ENCODE results near the gene KCNMB4. TPM values are rescaled to one million over a fixed set of nuclear protein-coding genes. Genes with fewer than 3 reads are reported as not detected.

Gene KCNMB4
- 9.6 TPM for polyA plus RNA-seq (2013, experiment 1 of 2)
- 9.6 TPM for polyA plus RNA-seq (2013, experiment 2 of 2)

- no peaks in the 10 kb centered on the region for H3K4me1 ChIP-seq (ENCODE audit: control insufficient read depth, low read depth, low read length)
- H2BK5ac ChIP-seq (ENCODE audit: low read length) = peak within 1 kb of the TSS; percentile 47
- H3K27me3 ChIP-seq (ENCODE audit: insufficient read depth, low read length, poor library complexity) = no peaks in the 10 kb centered on the region
- H3K79me1 ChIP-seq (ENCODE audit: low read length) = peaks cover 2% of the 10 kb centered on the region
- peak within 1 kb of the TSS; percentile 96 for H3K9ac ChIP-seq (ENCODE audit: low read length)
- H3K4me2 ChIP-seq (ENCODE audit: low read length) = peak within 1 kb of the TSS; percentile 73
- peak within 1 kb of the TSS; percentile 87 for H3K27ac ChIP-seq (ENCODE audit: low read depth, low read length)
- H3K4ac ChIP-seq (ENCODE audit: low read depth, low read length) = peak within 1 kb of the TSS; percentile 76
- peaks cover 21% of the 10 kb centered on the region for H3K79me2 ChIP-seq (ENCODE audit: control insufficient read depth, insufficient read depth, low read length)
- H2AK5ac ChIP-seq (ENCODE audit: low read length) = no peak within 1 kb of the TSS
- peak within 1 kb of the TSS; percentile 32 for H2BK120ac ChIP-seq (ENCODE audit: low read depth, low read length)
- H4K8ac ChIP-seq (ENCODE audit: low read depth, low read length) = no peak within 1 kb of the TSS
- H3K36me3 ChIP-seq (ENCODE audit: control insufficient read depth, insufficient read depth, low read length) = no peaks in the 10 kb centered on the region
- peak within 1 kb of the TSS; percentile 99 for H3K18ac ChIP-seq (ENCODE audit: low read length)
- no peak within 1 kb of the TSS for H4K5ac ChIP-seq (ENCODE audit: low read length)
- H2BK15ac ChIP-seq (replicated peaks; ENCODE audit: low read depth) = peak within 1 kb of the TSS; percentile 76
- WGBS (ENCODE audit: extremely low coverage, insufficient coverage, low lambda C conversion rate) = no CpG with 5 or more reads among the region's 88 CpGs
- H3K23ac ChIP-seq (ENCODE audit: low read length) = peak within 1 kb of the TSS; percentile 98
- H3K56ac ChIP-seq (ENCODE audit: low read length) = peak within 1 kb of the TSS; percentile 98
- DNase-seq = peak; percentile 95
- H3K4me3 ChIP-seq (ENCODE audit: low read length) = peak within 1 kb of the TSS; percentile 96
Observed at GRCh38 chr12:70365648-70366518, at the start of gene KCNMB4. KCNMB4 (plus strand) TSS chr12:70366290; CDS start chr12:70366735, 445 bp downstream.

- H2BK15ac ChIP-seq (replicated peaks; ENCODE audit: low read depth) = no peak overlapping the region
- H3K27ac ChIP-seq (ENCODE audit: low read depth, low read length) = no peak overlapping the region
- no peak overlapping the region for H2AK5ac ChIP-seq (ENCODE audit: low read length)
- H3K56ac ChIP-seq (ENCODE audit: low read length) = no peak overlapping the region
- WGBS (ENCODE audit: extremely low coverage, insufficient coverage, low lambda C conversion rate) = no CpG with 5 or more reads among the region's 3 CpGs
- H4K8ac ChIP-seq (ENCODE audit: low read depth, low read length) = no peak overlapping the region
- no peak for DNase-seq
- H3K36me3 ChIP-seq (ENCODE audit: control insufficient read depth, insufficient read depth, low read length) = no peaks in the 10 kb centered on the region
- no peak overlapping the region for H3K4ac ChIP-seq (ENCODE audit: low read depth, low read length)
- H3K79me1 ChIP-seq (ENCODE audit: low read length) = peaks cover 4% of the 10 kb centered on the region
- no peak overlapping the region for H3K4me2 ChIP-seq (ENCODE audit: low read length)
- H3K9ac ChIP-seq (ENCODE audit: low read length) = no peak overlapping the region
- H2BK5ac ChIP-seq (ENCODE audit: low read length) = no peak overlapping the region
- H3K79me2 ChIP-seq (ENCODE audit: control insufficient read depth, insufficient read depth, low read length) = no peaks in the 10 kb centered on the region
- no peak overlapping the region for H3K18ac ChIP-seq (ENCODE audit: low read length)
- H4K5ac ChIP-seq (ENCODE audit: low read length) = no peak overlapping the region
- no peaks in the 10 kb centered on the region for H3K27me3 ChIP-seq (ENCODE audit: insufficient read depth, low read length, poor library complexity)
- no peak overlapping the region for H2BK120ac ChIP-seq (ENCODE audit: low read depth, low read length)
- no peak overlapping the region for H3K23ac ChIP-seq (ENCODE audit: low read length)
- no peaks in the 10 kb centered on the region for H3K4me1 ChIP-seq (ENCODE audit: control insufficient read depth, low read depth, low read length)
- H3K4me3 ChIP-seq (ENCODE audit: low read length) = no peak overlapping the region
Observed at GRCh38 chr12:70317781-70318180, 48.3 kb upstream of the KCNMB4 start.

GRCh38 chr12:70319605-70320004 is 46.5 kb upstream of the KCNMB4 start:
- no peaks in the 10 kb centered on the region for H3K27me3 ChIP-seq (ENCODE audit: insufficient read depth, low read length, poor library complexity)
- H4K8ac ChIP-seq (ENCODE audit: low read depth, low read length) = no peak overlapping the region
- H2BK15ac ChIP-seq (replicated peaks; ENCODE audit: low read depth) = no peak overlapping the region
- H3K4ac ChIP-seq (ENCODE audit: low read depth, low read length) = no peak overlapping the region
- H3K79me2 ChIP-seq (ENCODE audit: control insufficient read depth, insufficient read depth, low read length) = no peaks in the 10 kb centered on the region
- H3K36me3 ChIP-seq (ENCODE audit: control insufficient read depth, insufficient read depth, low read length) = no peaks in the 10 kb centered on the region
- DNase-seq = no peak
- no peak overlapping the region for H3K27ac ChIP-seq (ENCODE audit: low read depth, low read length)
- H3K9ac ChIP-seq (ENCODE audit: low read length) = no peak overlapping the region
- no peak overlapping the region for H2AK5ac ChIP-seq (ENCODE audit: low read length)
- no peak overlapping the region for H3K4me2 ChIP-seq (ENCODE audit: low read length)
- H3K18ac ChIP-seq (ENCODE audit: low read length) = no peak overlapping the region
- H4K5ac ChIP-seq (ENCODE audit: low read length) = no peak overlapping the region
- H3K23ac ChIP-seq (ENCODE audit: low read length) = no peak overlapping the region
- no peak overlapping the region for H3K56ac ChIP-seq (ENCODE audit: low read length)
- H2BK5ac ChIP-seq (ENCODE audit: low read length) = no peak overlapping the region
- no peak overlapping the region for H3K4me3 ChIP-seq (ENCODE audit: low read length)
- no peaks in the 10 kb centered on the region for H3K4me1 ChIP-seq (ENCODE audit: control insufficient read depth, low read depth, low read length)
- no peak overlapping the region for H2BK120ac ChIP-seq (ENCODE audit: low read depth, low read length)
- peaks cover 9% of the 10 kb centered on the region for H3K79me1 ChIP-seq (ENCODE audit: low read length)
- WGBS (ENCODE audit: extremely low coverage, insufficient coverage, low lambda C conversion rate) = no CpG with 5 or more reads among the region's 4 CpGs

GRCh38 chr12:70321191-70321590 is 44.9 kb upstream of the KCNMB4 start:
- H3K4me1 ChIP-seq (ENCODE audit: control insufficient read depth, low read depth, low read length) = no peaks in the 10 kb centered on the region
- DNase-seq = no peak

GRCh38 chr12:70327541-70327940 is 38.5 kb upstream of the KCNMB4 start:
- no peak overlapping the region for H4K5ac ChIP-seq (ENCODE audit: low read length)
- H3K23ac ChIP-seq (ENCODE audit: low read length) = no peak overlapping the region
- H3K9ac ChIP-seq (ENCODE audit: low read length) = no peak overlapping the region
- no peak overlapping the region for H2BK5ac ChIP-seq (ENCODE audit: low read length)
- H3K36me3 ChIP-seq (ENCODE audit: control insufficient read depth, insufficient read depth, low read length) = no peaks in the 10 kb centered on the region
- H3K56ac ChIP-seq (ENCODE audit: low read length) = no peak overlapping the region
- H3K79me1 ChIP-seq (ENCODE audit: low read length) = peaks cover 9% of the 10 kb centered on the region
- H3K4me3 ChIP-seq (ENCODE audit: low read length) = no peak overlapping the region
- peaks cover 2% of the 10 kb centered on the region for H3K79me2 ChIP-seq (ENCODE audit: control insufficient read depth, insufficient read depth, low read length)
- no peak overlapping the region for H2BK15ac ChIP-seq (replicated peaks; ENCODE audit: low read depth)
- no peak overlapping the region for H3K27ac ChIP-seq (ENCODE audit: low read depth, low read length)
- DNase-seq = peak; percentile 64
- no peak overlapping the region for H4K8ac ChIP-seq (ENCODE audit: low read depth, low read length)
- H3K4me1 ChIP-seq (ENCODE audit: control insufficient read depth, low read depth, low read length) = no peaks in the 10 kb centered on the region
- no CpG with 5 or more reads among the region's 2 CpGs for WGBS (ENCODE audit: extremely low coverage, insufficient coverage, low lambda C conversion rate)
- no peak overlapping the region for H3K4ac ChIP-seq (ENCODE audit: low read depth, low read length)
- H3K4me2 ChIP-seq (ENCODE audit: low read length) = no peak overlapping the region
- no peaks in the 10 kb centered on the region for H3K27me3 ChIP-seq (ENCODE audit: insufficient read depth, low read length, poor library complexity)
- no peak overlapping the region for H2AK5ac ChIP-seq (ENCODE audit: low read length)
- H3K18ac ChIP-seq (ENCODE audit: low read length) = no peak overlapping the region
- H2BK120ac ChIP-seq (ENCODE audit: low read depth, low read length) = no peak overlapping the region

More at GRCh38 chr12:70321191-70321590, 44.9 kb upstream of the KCNMB4 start:
- no peak overlapping the region for H4K5ac ChIP-seq (ENCODE audit: low read length)
- H3K9ac ChIP-seq (ENCODE audit: low read length) = no peak overlapping the region
- H3K79me1 ChIP-seq (ENCODE audit: low read length) = peaks cover 10% of the 10 kb centered on the region
- H3K23ac ChIP-seq (ENCODE audit: low read length) = no peak overlapping the region
- no peak overlapping the region for H2BK120ac ChIP-seq (ENCODE audit: low read depth, low read length)
- no CpG with 5 or more reads among the region's 2 CpGs for WGBS (ENCODE audit: extremely low coverage, insufficient coverage, low lambda C conversion rate)
- H2BK15ac ChIP-seq (replicated peaks; ENCODE audit: low read depth) = no peak overlapping the region
- H2AK5ac ChIP-seq (ENCODE audit: low read length) = no peak overlapping the region
- H3K18ac ChIP-seq (ENCODE audit: low read length) = no peak overlapping the region
- H3K36me3 ChIP-seq (ENCODE audit: control insufficient read depth, insufficient read depth, low read length) = no peaks in the 10 kb centered on the region
- H4K8ac ChIP-seq (ENCODE audit: low read depth, low read length) = no peak overlapping the region
- no peak overlapping the region for H2BK5ac ChIP-seq (ENCODE audit: low read length)
- H3K4me3 ChIP-seq (ENCODE audit: low read length) = no peak overlapping the region
- H3K27me3 ChIP-seq (ENCODE audit: insufficient read depth, low read length, poor library complexity) = no peaks in the 10 kb centered on the region
- H3K27ac ChIP-seq (ENCODE audit: low read depth, low read length) = no peak overlapping the region
- no peaks in the 10 kb centered on the region for H3K79me2 ChIP-seq (ENCODE audit: control insufficient read depth, insufficient read depth, low read length)
- no peak overlapping the region for H3K4ac ChIP-seq (ENCODE audit: low read depth, low read length)
- H3K4me2 ChIP-seq (ENCODE audit: low read length) = no peak overlapping the region
- no peak overlapping the region for H3K56ac ChIP-seq (ENCODE audit: low read length)
